ENCODE results near the gene PRDM16.

The PRDM16 gene

DNA sequence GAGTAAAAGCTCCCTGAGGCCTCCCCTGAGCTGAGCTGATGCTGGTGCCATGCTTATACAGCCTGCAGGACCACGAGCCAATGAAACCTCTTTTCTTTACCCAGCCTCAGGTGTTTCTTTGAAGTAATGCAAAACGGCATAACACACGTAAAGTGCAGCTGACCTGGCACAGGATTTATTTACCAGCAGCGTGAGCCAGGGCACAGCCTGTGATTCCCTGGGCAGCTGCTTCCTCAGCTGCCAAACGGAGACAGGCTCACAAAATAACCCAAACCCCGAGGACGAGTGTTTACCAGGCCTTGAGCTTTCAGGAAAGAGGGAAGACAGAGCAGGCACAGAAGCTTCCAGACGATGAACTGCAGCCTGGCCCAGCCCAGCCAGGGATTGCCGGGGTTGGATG is 264.9 kb downstream of the PRDM16 start:
- DNase-seq: no peak

DNA sequence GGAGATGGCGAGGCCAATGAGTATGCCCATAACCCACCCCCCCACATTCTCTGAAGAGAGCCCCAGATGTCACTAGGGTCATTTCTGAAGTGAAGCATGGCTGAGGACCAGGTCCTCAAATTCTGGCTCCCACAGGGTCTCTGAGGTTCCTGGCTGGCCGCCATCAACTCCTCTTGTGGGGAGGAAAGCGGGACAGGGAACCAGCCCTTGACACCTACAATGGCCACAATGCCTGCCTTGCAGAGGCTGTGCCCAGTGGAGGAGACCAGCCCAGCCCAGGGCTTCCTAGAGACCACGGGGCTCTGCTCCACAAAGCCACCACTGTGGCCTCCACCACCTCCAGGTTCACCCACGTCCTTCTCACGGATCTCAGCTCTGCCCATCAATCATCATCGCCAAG is 265.4 kb downstream of the PRDM16 start:
- no peak for DNase-seq

DNA sequence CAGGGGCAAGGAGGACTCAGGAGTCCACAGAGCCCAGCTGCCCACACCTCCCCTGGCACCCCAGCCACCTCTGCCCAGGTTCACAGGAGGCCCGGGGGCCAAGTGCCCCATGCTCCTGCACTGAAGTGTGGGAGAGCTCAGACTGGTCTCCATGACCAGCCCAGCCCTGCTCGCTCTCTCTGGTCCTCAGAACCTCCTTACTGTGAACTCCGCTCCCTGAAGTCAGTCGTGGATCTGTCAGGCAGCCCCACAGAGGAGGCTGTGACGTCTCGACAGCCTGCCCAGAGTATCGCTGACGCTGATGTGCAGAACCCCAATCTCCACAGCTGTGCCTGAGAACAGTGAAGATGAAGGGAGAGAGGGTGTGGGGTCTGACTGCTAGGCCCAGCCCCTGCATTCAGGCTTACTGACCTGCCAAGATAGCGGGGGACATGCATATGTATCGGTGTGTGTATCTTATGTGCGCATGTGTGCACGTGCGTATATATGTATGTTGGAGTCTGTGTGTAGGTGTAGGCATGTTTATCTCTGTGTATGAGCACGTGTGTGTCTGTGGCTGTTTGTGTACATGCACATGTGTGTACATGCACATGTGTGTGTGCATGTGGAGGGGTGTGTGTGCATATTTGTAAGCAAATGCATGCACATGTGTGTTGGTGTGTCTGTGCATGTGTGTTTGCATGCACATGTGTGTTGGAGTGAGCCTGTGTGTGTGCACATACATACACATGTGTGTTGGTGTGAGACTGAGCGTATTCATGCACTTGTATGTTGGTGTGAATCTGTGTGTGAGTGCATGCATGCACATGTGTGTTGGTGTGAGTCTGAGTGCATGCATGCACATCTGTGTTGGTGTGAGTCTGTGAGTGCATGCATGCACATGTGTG is 267.0 kb downstream of the PRDM16 start:
- no peak for DNase-seq

DNA sequence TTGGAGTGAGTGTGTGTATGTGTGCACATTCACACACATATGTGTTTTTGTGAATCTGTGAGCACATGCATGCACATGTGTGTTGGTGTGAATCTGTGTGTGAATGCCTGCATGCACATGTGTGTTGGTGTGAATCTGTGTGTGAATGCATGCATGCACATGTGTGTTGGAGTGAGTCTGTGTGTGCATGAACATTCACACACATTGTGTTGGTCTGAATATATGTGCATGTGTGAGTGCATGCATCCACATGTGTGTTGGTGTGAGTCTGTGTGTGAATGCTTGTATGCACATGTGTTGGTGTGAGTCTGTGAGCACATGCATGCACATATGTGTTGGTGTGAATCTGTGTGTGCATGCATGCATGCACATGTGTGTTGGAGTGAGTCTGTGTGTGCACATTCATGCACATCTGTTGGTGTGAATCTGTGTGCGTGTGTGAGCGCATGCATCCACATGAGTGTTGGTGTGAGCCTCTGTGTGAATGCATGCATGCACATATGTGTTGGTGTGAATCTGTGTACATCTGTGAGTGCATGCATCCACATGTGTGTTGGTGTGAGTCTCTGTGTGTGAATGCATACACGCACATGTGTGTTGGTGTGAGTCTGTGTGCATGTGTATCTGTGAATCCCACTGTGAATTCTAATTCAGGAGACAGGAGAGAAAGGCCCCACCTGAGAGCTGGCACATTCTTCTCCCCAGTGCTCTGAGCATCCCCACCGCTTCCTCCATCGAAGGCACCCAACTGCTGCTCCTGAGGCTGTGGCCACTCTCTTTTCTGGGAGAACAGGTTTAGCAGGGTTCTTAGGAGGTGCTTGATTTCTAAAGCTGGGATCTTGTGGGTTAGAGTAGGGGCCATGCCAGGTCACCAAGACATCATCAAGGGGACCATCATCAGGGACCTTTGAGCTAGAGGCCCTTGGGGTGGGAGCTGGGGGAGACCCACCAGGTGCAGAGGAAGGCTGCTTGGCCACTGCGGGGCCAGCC is 267.9 kb downstream of the PRDM16 start:
- DNase-seq: no peak

DNA sequence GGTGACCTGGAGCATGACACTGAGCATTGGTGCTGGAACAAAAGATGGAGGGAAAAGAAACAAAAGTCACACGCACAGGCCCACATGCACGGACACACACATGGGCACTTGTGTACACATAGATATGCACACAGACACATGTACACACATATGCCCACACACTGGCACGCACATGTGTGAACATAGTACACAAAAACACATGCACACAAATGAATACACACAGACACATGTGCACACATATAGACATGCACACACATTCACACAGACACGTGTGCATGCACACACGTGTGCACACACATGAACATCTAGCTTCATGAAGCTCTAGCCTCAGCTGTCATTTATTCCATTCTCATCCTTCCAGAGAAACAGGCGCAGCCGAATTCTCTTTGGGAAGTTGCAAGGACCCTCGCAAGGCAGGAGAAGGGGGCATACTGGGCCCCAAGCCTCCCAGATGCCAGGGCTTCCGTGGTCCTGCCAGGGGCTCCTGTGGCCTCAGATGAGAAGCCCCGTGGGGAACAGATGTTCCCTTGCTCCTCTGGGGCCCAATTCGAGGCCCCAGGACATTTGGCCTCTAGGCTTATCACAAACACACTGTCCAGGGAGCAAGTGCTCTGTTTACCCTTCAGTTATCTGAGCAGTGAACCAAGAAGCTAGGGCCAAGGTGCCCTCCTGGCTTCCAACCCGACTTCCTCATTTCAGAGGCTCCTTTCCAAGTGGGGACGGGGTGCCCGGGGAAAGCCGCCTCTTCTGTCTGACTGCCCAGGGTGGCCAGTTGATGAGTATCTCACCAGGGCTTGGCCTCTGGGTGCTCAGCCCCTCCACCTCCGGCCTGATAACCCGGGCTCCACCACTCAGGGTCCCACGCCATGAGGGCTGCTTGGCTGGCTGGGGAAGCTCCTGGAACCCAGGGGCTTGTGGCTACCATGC is 269.1 kb downstream of the PRDM16 start:
- no peak for DNase-seq

- DNase-seq: no peak
Observed at GRCh38 chr1:3338725-3339070, 269.7 kb downstream of the PRDM16 start.

DNA sequence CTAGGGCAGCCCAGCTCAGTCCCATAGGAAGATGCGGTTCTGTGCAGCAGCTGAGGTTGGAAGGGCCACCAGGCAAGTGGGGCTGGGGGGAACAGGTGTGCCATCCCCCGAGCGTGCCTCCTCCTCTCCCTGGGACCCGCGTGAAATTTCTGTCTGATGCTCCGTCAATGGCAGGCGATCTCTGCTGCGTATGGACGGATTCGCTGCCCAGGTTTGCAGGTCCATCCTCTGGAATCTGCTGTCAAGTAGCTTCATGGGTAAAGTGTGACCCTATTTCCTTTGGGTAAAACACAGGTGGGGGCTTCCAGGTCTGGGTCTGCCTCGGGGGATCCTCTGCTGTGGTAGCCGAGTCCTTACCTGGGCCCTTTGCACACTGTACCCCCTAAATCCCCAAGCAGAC is 270.9 kb downstream of the PRDM16 start:
- DNase-seq: no peak

DNA sequence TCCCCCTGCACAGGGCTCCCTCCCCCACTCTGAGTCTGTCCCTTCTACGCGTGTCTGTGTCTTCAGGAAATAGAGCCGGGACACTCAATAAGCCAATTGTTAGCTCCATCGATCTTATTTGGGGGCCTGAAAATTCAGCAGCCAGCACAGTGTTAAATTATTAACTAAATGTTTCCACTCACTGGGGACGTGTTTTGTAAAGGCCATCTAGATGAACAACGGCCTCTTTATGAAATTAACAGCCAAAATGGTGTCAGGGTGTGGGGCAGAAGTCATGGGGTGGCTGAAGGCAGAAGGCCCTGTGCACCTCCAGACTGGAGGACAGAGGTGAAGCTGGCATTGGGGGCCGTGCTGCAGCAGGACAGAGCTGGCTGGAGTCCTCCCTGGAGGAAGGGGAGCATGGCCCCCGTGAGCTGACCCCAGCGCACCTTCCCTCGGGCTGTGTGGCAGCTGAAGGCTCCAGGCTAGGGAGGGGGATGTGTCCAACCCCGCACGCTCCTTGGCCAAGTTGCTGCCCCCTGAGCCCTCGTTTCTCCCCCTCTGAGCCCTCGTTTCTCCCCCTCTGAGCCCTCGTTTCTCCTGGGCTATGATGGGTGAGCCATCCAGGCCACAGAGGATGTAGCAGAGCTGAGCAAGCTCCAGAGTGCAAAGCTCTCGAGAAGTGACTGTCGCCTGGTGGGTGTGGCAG is 271.7 kb downstream of the PRDM16 start:
- no peak for DNase-seq

DNA sequence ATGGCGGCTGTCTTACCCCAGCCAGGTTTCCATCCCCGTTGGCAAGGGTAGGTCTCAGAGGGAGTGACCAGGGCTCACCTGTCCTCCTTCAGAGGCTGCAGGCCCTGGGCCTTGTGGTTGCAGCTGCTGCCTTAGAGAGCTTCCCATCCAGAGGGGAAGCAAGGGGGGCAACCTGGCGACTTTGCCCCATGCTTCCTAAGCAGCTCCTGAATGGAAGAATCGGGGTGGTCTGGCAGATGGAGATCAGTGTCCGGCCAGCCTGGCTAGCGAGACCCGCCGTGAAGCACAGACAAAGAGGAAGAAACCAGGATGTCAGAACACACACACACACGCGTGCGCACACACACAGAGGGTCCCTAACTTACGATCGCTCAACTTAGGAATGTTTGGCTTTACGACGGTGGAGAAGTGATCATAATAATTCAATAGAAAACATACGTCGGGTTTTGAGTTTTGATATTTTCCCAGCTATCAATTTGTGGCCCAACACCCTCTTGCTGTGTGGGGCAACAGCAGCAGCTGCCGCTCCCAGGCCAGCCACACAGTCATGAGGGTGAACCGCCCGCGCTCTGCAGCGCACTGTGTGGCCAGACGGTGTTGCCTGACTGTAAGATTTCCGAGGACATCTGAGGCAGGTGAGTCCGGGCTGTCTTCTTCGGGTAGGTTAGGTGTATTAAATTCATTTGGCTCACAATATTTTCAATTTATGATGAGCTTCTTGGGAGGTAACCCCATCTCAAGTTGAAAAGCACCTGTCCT is 272.4 kb downstream of the PRDM16 start:
- DNase-seq: no peak

DNA sequence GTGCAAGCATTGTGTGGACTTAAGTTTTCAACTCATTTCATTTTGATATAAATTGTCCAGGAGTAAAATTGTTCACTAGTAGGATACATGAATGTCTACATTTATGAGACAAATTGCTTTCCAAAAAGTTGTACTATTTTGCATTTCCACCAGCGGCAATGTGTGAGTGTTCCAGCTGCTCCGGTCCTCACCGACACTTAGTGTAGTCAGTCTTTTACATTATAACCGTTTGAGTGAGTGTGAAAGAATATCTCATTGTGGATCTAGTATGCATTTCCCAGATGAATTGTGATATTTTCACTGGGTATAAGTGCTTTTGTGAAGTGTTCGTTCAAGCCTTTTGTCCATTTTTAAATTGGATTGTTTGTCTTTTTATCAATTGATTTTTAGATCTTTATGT is 274.0 kb downstream of the PRDM16 start:
- no peak for DNase-seq

- DNase-seq: no peak
Observed at GRCh38 chr1:3344395-3344794, 275.4 kb downstream of the PRDM16 start.

- DNase-seq: no peak
Observed at GRCh38 chr1:3345792-3346191, 276.8 kb downstream of the PRDM16 start.

GRCh38 chr1:3346478-3346877 is 277.5 kb downstream of the PRDM16 start:
- DNase-seq: no peak

- DNase-seq: no peak
Observed at GRCh38 chr1:3347257-3348020, 278.4 kb downstream of the PRDM16 start.

DNA sequence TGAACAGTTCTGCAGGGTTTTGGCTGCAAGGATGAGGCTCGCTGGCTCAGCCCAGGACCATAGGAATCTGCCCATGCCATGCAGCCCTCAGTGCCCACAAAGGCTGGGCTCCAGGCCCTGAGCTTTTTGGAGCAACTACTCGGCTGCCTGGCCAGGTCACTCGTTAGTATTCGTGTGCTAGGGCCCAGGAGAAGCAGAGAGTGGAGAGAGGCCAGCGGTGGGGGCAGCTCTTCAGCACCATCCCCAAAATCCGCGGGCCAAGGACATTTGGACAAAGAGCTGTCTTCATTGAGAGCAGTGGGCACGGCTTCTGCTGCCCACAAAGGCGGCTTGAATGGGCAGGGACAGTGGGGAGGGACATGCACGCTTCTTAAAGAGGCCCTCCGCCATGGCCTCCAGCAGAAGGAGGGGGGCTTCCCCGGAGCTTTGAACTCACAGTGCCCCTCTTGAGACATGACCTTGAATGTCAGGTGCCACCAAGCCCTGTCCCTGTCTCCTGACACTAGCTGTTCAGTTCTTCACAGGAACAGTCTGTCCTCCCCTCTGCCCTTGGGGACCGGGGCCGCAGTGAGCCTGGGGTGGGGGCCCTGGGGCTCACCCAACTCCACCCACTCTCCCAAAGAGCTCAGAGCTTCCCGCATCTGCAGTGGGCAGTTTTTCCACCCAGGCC is 279.3 kb downstream of the PRDM16 start:
- no peak for DNase-seq

- no peak for DNase-seq
Observed at GRCh38 chr1:3349161-3349967, 280.4 kb downstream of the PRDM16 start.

- no peak for DNase-seq
Observed at GRCh38 chr1:3349968-3350299, 280.9 kb downstream of the PRDM16 start.

DNA sequence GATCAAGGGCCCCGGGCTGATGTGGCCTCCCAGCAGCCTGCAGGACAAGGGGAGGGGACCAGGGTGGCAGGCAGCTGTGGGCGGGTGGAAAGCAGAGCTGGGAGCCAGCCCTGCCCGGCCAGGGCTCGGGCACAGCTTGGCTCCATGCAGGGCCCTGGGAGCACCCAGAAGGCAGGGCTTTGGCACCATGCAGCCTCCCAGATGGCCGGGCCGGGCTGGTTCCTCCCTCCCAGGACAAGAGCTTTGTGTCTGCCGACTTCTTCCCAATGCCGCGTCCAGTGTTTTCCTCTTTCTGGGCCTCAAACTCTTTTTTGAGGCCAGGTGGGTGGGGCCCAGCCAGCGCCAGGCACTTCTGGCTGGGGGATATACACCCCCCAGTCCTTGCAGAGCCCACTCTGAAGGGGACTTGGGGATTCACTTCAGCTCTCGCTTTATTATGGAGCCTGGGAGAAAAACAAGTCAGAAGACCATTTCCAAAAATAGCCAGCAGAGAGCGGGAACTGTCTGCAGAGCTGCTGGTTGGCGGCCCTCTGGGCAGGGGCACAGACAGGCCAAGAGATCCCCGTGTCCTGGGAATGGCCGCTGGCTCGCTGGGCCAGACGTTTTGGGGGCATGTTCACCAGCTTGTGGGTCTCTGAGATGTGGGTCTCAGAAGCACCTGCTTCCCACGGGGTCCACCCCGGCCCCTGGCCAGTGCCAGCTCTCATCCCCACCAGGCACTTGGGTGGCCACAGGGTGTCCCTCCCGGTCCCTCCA is 281.7 kb downstream of the PRDM16 start:
- DNase-seq: no peak

All from Kasumi-1 (cell line).